Measurements from ENCODE around the gene KRTAP12-4.
"Not testable (repeated sequence)": the region's sequence is repeated elsewhere in the genome, so short reads cannot be mapped to it uniquely, and the experiment has no call there.

KRTAP12-4 gene

GRCh38 chr21:44670642-44671432, 16.4 kb upstream of the KRTAP12-4 start:
- TF ChIP-seq CTCF (IDR thresholded peaks at IDR 0.05; ENCODE audit: low read depth, low read length), result no peak
- H3K4me3 ChIP-seq (ENCODE audit: low read depth, low read length), result no peak overlapping the region

GRCh38 chr21:44667612-44668011, 13.2 kb upstream of the KRTAP12-4 start:
- no peak for TF ChIP-seq CTCF (IDR thresholded peaks at IDR 0.05; ENCODE audit: low read depth, low read length)
- no peak overlapping the region for H3K4me3 ChIP-seq (ENCODE audit: low read depth, low read length)

GRCh38 chr21:44666401-44667320, 12.2 kb upstream of the KRTAP12-4 start, which contains the start of gene KRTAP12-2:
Gene KRTAP12-2, minus strand, starts transcription at chr21:44666927. Its CDS starts 41 bp downstream, at chr21:44666886.
- no peak for TF ChIP-seq CTCF (IDR thresholded peaks at IDR 0.05; ENCODE audit: low read depth, low read length)
- H3K4me3 ChIP-seq (ENCODE audit: low read depth, low read length), result no peak within 1 kb of the TSS

GRCh38 chr21:44664691-44665090, 10.2 kb upstream of the KRTAP12-4 start:
- TF ChIP-seq CTCF (IDR thresholded peaks at IDR 0.05; ENCODE audit: low read depth, low read length), result no peak
- H3K4me3 ChIP-seq (ENCODE audit: low read depth, low read length), result no peak overlapping the region

GRCh38 chr21:44661567-44661966, 7.1 kb upstream of the KRTAP12-4 start:
- not testable (repeated sequence) for H3K4me3 ChIP-seq (ENCODE audit: low read depth, low read length)

GRCh38 chr21:44658913-44659595, 4.6 kb upstream of the KRTAP12-4 start:
- TF ChIP-seq CTCF (IDR thresholded peaks at IDR 0.05; ENCODE audit: low read depth, low read length), result no peak
- H3K4me3 ChIP-seq (ENCODE audit: low read depth, low read length), result no peak overlapping the region

GRCh38 chr21:44658541-44658910, 4.1 kb upstream of the KRTAP12-4 start:
- TF ChIP-seq CTCF (IDR thresholded peaks at IDR 0.05; ENCODE audit: low read depth, low read length), result no peak
- H3K4me3 ChIP-seq (ENCODE audit: low read depth, low read length), result no peak overlapping the region
